Measurements from ENCODE around the gene MZT2A.
"Not testable (repeated sequence)": the region's sequence is repeated elsewhere in the genome, so short reads cannot be mapped to it uniquely, and the experiment has no call there.

Gene MZT2A

GRCh38 chr2:131445896-131446295 is 46.3 kb downstream of the MZT2A start:
- no peak for DNase-seq

GRCh38 chr2:131445515-131445797 is 46.7 kb downstream of the MZT2A start:
- DNase-seq, result not testable (repeated sequence)

- DNase-seq, result not testable (repeated sequence)
These were observed 47.3 kb downstream of the MZT2A start for GRCh38 chr2:131444736-131445514.

GRCh38 chr2:131440742-131441468 is 51.3 kb downstream of the MZT2A start:
- DNase-seq, result not testable (repeated sequence)

All from CD4-positive, alpha-beta T cell treated with Interleukin-15 for 1 hour (primary cell).